D721Med (cell line): Measurements from ENCODE around the gene SPATS2L.

ENCODE experiments used
- DNase-seq: peaks from one replicate; pipeline ENCODE4 v3.0.0; 2011; ENCODE audit warnings: low spot score; ENCODE audit not compliant: insufficient read length
- FAIRE-seq: peaks from 2 replicates; lab custom pipeline; 2011; peaks lifted over from hg19 to GRCh38; lab: Jason Lieb, UNC
- TF ChIP-seq, protein P1 (sequence below): IDR thresholded peaks from 2 replicates; pipeline ENCODE4 v1.5.1; 2012; ENCODE audit warnings: mild to moderate bottlenecking, control low read depth; ENCODE audit not compliant: insufficient read depth; ENCODE audit errors: missing control alignments

The SPATS2L gene

DNA sequence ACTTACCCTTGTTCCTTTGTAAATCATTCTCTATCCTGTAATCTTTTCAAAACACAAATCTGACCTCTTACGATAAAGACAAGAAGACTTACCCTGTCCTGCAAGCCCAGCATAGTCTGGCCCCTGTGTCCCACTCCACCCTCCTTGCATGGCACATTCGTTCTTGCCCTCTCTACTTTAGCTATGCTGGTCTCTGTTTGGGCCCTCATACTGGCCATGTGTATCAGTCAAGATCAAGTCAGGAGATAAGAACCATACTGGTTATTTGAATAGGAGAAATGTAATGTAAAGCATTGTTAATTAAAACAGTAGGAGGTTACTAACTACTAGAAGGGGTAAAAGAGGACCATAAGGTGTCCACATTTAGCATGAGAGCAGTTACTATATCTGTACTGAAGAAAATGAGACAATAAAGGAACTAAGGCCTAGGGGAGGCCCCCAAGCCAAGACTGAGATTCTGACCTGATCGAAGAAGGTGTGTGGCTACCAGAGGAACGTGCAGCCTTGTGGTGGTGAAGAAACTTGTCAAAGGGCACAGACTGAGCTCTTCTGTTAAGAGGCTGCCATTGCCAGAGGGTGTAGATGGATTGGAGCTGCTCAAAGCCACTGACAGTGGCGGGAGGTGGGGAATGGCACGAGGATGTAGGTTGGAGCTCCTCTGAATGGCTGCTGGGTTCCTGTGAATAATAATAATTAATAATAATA is 122.6 kb downstream of the SPATS2L start:
- TF ChIP-seq, protein P1, sequence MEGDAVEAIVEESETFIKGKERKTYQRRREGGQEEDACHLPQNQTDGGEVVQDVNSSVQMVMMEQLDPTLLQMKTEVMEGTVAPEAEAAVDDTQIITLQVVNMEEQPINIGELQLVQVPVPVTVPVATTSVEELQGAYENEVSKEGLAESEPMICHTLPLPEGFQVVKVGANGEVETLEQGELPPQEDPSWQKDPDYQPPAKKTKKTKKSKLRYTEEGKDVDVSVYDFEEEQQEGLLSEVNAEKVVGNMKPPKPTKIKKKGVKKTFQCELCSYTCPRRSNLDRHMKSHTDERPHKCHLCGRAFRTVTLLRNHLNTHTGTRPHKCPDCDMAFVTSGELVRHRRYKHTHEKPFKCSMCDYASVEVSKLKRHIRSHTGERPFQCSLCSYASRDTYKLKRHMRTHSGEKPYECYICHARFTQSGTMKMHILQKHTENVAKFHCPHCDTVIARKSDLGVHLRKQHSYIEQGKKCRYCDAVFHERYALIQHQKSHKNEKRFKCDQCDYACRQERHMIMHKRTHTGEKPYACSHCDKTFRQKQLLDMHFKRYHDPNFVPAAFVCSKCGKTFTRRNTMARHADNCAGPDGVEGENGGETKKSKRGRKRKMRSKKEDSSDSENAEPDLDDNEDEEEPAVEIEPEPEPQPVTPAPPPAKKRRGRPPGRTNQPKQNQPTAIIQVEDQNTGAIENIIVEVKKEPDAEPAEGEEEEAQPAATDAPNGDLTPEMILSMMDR: no peak
- DNase-seq: no peak
- FAIRE-seq: no peak

DNA sequence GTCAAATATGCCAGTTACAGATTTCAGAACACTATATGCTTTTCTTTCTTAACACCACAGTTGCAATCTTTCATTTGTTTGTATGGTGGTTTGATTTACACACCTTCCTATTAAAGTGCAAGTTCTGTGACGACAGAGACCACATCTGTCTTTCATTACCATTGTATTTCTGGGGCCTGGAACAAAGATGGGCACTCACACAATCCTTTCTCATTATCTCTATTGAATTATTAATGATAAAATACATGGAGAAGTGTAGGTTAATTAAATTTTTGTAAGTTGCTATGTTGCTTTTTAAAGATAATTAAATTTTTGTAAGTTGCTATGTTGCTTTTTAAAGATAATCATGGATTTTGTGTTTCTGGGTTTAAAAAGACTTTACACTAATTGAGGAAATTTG is 123.5 kb downstream of the SPATS2L start:
- TF ChIP-seq, protein P1: no peak
- no peak for FAIRE-seq
- DNase-seq: no peak

DNA sequence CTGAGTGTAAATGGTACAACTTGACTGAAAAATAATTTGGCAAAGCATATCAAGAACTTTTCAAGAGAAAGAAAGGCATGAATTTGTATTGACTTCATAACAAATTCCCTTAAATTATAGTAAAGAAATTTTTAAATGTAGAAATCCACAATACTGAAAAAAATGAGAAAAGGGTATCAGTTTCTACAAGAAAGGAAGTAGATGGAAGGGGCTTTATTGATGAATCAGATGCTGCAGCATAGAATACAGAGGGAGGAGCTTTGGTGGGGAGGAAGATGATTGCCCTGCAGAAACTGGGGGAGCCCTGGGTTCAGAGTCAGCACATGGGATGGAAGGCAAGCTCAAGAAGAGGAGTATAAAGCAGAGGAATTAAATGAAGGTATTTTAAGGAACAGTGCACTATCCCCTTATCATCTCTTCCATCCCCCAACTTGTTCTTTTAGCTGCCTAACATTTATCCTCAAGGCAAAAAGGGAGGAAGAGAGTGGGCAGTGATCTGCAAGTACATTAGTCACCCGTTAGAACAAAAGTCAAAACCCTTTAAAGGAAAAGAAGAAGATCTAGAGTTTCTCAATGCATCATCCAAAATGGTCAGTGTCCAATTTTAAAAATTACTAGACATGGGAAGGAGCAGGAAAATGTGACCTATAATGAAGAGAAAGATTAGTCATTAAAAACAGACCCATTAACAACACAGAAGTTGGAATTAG is 125.7 kb downstream of the SPATS2L start:
- TF ChIP-seq, protein P1: no peak
- DNase-seq: no peak
- FAIRE-seq: no peak

DNA sequence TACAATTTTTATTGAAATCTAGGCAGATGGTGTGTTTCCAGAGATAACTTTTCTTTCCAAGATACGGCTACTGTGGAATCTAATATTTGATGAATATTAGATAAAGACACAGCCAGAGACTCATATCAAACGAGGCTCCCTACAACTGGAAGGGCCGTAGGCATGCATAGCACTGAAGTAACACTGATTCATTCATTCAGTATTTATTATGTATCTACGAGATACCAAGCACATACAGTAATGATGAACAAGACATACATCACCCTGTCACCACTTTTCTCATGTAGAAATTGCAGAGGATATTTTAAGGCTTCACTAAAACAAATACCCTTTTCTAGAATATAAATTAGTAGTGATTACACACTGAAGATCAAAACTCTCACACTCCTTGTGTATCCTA is 128.9 kb downstream of the SPATS2L start:
- TF ChIP-seq, protein P1: no peak
- FAIRE-seq: no peak

DNA sequence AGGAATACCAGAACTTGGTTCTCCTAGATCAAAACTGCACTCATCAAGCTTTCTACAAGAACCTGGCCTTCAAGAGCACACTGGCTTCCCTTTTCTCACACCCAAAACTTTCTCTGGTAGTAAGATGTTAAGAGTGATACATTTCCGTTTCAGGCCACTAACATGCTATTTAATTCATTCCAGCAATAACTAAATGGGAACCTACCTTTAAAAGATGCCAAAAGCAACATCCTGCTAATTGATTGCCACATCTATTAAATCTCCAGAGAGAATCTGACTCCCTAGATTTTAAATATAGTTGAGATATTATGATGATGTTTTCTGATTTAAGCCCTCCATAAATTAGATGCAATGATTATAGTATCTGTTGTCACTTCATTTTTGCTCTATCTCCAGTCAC is 131.8 kb downstream of the SPATS2L start:
- DNase-seq (no peak), FAIRE-seq (no peak)
- TF ChIP-seq, protein P1: no peak

More for the DNA sequence above, 128.9 kb downstream of the SPATS2L start:
- no peak for DNase-seq

DNA sequence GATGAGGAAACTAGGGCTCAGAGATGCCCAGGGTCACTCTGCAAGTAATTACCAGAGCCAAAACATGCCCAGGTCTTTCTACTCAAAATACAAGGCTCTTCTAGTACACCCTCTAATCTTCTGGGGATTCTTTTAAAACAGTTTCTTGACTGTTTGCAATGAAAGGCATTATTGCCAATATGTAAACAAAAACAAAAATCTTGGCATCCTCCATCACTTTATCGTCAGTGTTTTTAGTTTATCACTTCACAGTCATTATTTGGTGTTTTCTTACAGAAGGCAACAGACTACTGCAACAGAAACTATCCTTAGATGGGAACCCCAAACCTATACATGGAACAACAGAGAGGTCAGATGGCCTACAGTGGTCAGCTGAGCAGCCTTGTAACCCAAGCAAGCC is 132.4 kb downstream of the SPATS2L start:
- FAIRE-seq (no peak), DNase-seq (no peak)
- TF ChIP-seq, protein P1: no peak

DNA sequence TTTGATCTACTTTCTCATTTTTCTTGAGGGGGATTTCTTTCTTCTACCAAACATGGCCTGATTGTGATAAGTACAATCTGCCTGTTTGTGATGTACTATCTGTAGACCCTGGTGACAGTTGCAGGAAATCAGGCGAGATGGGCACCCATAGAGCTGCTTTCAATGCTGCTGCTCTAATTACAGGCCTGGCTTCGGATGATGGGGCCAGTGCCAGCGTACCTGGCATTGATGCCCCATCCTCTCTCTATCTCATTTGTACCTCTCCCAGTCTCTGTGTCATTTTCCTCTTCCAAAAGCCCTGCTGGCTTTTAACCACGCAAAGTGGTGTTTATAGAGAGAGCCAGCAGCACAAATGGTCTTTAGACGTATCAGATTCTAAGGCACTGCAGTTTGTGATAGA is 133.5 kb downstream of the SPATS2L start:
- DNase-seq: no peak
- no peak for FAIRE-seq

More for the DNA sequence above, 133.5 kb downstream of the SPATS2L start:
- TF ChIP-seq, protein P1: no peak
